Activated T-helper 1 cell treated with anti-CD3 and anti-CD28 coated beads, Interleukin-2, amount 50 U/mL, for 16 hours (primary cell): Measurements from ENCODE around the gene PEAK3.

Source experiments
- DNase-seq, 2 donors: peaks; one replicate each; pipeline ENCODE4 v3.0.0-alpha.2; 2020; ENCODE audit warnings: low read depth in 1 of 2, low spot score in 1 of 2

PEAK3 gene

DNA sequence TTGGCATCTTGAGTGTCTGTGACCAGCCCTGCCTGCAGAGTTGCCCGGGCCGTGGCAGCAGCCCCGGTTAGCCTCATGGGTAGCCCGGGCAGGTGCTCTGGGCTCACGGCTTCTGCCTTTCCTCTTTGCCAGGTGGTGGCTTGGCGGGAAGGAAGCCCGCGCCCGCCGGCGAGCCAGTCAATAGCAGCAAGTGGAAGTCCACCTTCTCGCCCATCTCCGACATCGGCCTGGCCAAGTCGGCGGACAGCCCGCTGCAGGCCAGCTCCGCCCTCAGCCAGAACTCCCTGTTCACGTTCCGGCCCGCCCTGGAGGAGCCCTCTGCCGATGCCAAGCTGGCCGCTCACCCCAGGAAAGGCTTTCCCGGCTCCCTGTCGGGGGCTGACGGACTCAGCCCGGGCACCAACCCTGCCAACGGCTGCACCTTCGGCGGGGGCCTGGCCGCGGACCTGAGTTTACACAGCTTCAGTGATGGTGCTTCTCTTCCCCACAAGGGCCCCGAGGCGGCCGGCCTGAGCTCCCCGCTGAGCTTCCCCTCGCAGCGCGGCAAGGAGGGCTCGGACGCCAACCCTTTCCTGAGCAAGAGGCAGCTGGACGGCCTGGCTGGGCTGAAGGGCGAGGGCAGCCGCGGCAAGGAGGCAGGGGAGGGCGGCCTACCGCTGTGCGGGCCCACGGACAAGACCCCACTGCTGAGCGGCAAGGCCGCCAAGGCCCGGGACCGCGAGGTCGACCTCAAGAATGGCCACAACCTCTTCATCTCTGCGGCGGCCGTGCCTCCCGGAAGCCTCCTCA, 55.7 kb downstream of the PEAK3 start:
- no peak for DNase-seq

DNA sequence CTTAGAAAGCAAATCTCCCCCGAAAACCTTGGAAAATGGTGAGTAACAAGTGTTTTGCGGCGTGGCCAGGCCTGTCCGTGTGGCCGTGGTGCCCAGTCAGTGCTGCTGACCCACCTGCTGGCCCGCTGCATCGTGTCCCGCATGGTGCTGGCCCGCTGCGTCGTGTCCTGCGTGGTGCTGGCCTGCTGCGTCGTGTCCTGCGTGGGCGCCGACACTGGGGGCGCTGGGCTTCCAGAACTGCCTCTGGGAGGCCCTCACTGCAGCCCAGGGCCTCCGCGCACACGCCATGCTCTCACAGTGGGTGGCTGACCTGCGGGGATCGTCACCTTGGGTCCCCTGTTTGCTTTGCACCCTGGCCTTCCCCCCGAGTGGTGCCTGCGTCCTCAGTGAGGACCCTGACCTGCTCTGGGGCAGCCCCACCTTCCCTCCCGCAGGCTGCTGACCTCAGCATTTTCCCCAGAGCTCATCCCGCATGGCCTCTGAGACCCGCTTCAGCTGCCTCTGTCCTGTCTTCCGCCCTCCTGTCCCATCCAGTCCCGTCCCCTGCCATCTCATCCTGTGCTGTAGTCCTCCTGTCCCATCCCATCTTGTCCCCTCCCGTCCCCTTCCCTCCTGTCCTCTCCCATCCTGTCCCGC, 56.4 kb downstream of the PEAK3 start:
- DNase-seq, result no peak

DNA sequence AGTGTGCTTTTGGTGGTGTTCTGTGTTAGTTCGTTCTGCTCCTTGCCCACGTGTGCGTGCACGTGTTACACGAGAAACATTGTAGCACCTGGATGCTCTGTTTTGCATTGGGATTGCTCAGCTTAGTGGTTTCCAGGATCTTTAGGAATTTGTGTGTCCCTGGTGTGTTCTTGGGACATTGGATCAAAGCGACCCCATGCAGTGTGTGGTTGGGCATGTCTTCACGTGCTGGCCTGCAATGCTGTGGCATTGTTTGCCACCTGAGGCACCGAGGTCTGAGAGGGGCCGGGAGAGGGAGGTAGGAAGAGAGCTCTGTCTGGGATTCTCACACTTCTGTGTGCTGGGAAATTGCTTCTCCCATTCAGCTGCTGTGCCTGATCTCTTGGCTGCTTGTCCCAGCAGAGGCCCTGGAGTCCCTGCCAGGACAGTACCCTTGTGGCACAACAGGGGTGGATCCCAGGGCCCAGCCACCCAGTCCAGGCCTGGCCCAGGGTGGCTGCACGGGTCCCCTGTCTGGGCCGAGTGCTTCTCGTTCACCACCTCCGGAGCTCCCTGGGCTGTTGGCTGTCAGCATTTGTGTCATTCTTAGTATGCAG, 57.1 kb downstream of the PEAK3 start:
- no peak for DNase-seq
